PFSK-1 (cell line): ENCODE data around the gene MROH2B.

Experiments
- POLR2AphosphoS5 ChIP-seq: IDR thresholded peaks from 2 replicates; pipeline ENCODE4 v1.6.1; 2012; ENCODE audit warnings: low read depth, mild to moderate bottlenecking, control low read depth, low read length, moderate library complexity
- SIN3A ChIP-seq: IDR thresholded peaks from 2 replicates; pipeline ENCODE4 v1.6.1; 2012; ENCODE audit warnings: mild to moderate bottlenecking, low read length, moderate library complexity, borderline replicate concordance; ENCODE audit not compliant: insufficient read depth
- TF ChIP-seq, protein P1 (sequence below), 2 experiments: IDR thresholded peaks; 2 replicates each; pipeline versions ENCODE4 v1.6.1 to v1.8.0; 2011 to 2012; ENCODE audit warnings: low read depth in 2 of 2, low read length in 2 of 2, control low read depth in 1 of 2, inconsistent platforms in 1 of 2, mild to moderate bottlenecking in 1 of 2, moderate library complexity in 1 of 2; ENCODE audit not compliant: insufficient read depth in 1 of 2

DNA sequence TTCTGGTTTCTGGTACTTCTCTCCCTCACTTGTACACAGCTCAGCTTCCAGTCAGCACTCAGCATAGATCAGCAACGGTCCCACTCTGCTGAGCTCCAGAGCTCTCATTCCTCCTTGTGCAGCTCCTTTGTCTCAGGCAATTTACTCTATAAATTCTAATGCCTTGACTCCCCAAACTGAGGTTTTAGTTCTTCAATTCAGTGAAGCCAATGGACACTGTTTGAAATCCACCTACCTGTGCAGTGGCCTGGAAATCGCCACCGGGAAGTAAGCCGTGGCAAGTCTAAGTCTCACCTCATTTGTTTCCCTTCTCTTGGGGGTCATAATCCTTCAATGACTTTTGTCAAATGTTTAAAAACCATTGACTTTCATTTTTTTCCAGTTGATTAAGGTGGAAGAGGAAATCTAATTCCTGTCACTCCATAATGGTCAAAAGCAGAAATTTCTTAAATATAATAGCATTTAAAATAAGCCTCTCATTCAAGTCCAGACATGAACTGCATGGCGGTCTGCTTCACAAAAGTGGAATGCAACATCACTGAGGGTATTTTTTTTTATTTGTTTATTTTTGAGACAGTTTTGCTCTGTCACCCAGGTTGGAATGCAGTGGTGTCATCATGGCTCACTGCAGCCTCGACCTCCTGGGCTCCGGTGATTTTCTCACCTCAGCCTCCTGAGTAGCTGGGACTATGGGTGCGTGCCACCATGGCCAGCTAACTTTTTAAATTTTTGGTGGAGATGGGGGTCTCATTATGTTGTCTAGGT is 82.2 kb downstream of the MROH2B start:
- TF ChIP-seq POLR2AphosphoS5 (no peak), SIN3A (no peak)
- TF ChIP-seq, protein P1, sequence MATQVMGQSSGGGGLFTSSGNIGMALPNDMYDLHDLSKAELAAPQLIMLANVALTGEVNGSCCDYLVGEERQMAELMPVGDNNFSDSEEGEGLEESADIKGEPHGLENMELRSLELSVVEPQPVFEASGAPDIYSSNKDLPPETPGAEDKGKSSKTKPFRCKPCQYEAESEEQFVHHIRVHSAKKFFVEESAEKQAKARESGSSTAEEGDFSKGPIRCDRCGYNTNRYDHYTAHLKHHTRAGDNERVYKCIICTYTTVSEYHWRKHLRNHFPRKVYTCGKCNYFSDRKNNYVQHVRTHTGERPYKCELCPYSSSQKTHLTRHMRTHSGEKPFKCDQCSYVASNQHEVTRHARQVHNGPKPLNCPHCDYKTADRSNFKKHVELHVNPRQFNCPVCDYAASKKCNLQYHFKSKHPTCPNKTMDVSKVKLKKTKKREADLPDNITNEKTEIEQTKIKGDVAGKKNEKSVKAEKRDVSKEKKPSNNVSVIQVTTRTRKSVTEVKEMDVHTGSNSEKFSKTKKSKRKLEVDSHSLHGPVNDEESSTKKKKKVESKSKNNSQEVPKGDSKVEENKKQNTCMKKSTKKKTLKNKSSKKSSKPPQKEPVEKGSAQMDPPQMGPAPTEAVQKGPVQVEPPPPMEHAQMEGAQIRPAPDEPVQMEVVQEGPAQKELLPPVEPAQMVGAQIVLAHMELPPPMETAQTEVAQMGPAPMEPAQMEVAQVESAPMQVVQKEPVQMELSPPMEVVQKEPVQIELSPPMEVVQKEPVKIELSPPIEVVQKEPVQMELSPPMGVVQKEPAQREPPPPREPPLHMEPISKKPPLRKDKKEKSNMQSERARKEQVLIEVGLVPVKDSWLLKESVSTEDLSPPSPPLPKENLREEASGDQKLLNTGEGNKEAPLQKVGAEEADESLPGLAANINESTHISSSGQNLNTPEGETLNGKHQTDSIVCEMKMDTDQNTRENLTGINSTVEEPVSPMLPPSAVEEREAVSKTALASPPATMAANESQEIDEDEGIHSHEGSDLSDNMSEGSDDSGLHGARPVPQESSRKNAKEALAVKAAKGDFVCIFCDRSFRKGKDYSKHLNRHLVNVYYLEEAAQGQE (IDR thresholded peaks at IDR 0.05; ENCODE audit: insufficient read depth in 1 of 2, low read depth in 2 of 2, low read length in 2 of 2): no peak
